ENCODE data around the gene RFTN2. TPM values are rescaled to one million over a fixed set of nuclear protein-coding genes. Genes with fewer than 3 reads are reported as not detected.
"Not testable (repeated sequence)": the region's sequence is repeated elsewhere in the genome, so short reads cannot be mapped to it uniquely, and the experiment has no call there.

The RFTN2 gene
- total RNA-seq, 6 experiments from 2014 or later: 0.05 to 0.45 (median 0.13) TPM; not detected in 1

DNA sequence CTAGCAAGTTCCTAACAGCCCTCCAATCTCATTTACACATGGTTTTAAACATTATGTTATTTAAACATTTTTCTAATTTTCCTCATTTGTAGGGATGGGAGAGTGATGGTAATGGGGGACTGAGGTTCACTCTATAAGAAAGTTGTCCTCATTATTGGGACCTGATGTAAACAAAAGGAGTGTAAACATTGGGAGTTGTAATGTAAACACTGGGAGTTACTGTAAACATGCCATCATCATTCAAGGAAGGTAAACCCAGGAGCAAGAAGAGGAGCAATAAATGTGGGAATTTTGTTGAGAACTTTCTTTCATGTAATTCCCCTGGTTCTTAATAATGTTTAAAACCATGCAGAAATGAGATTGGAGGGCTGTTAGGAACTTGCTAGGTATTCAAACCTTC, 17.8 kb downstream of the RFTN2 start:
- Mint-ChIP-seq H3K27ac (no peak overlapping the region), H3K4me3 (no peak overlapping the region), H3K9me3 (no peaks in the 10 kb centered on the region), H3K4me1 (ENCODE audit: low read depth) (no peaks in the 10 kb centered on the region), H3K27me3 (ENCODE audit: insufficient read depth) (no peaks in the 10 kb centered on the region), H3K36me3 (ENCODE audit: low read depth) (no peaks in the 10 kb centered on the region)
- TF ChIP-seq CTCF (IDR thresholded peaks at IDR 0.05): no peak
- DNase-seq: no peak

DNA sequence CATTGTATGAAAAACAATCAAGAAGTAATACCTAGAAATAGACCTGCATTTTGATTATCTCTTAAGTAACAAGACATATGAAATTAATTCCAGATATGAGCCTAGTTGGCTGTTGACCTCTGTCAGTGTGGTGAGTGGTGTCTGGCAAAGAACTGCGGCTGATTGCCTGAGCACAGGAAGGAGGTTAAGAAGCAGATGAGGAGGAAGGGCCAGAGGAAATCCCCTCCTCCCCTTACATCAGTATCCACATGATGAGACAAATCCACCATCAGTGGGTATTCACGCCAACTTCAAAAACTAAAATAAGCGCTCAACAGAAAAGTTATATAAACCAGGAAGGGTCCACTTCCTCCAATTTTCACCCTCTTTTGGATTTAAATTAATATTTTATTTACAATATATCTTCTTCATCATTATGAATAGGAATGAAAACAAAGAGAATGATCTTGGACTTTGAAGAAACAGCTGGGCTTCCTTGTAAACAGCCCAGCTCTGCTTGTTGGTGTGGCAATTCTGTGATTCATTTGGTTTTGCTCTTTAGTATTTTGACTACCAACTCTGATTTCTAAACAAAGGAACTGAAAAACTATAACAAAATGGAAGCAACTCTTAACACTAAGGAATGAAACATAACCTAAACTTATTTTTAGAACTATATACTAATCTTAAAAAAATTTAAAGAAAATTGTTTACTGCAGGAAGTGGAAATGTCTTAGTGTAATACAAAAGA, 27.3 kb downstream of the RFTN2 start:
- no peak for TF ChIP-seq CTCF (IDR thresholded peaks at IDR 0.05)
- Mint-ChIP-seq H3K4me1 (ENCODE audit: low read depth) (no peaks in the 10 kb centered on the region), H3K27me3 (ENCODE audit: insufficient read depth) (no peaks in the 10 kb centered on the region; the same call in 1 of the 2 replicates), H3K9me3 (no peaks in the 10 kb centered on the region), H3K36me3 (ENCODE audit: low read depth) (no peaks in the 10 kb centered on the region), H3K4me3 (no peak overlapping the region), H3K27ac (no peak overlapping the region)
- peak; percentile 10 for DNase-seq

DNA sequence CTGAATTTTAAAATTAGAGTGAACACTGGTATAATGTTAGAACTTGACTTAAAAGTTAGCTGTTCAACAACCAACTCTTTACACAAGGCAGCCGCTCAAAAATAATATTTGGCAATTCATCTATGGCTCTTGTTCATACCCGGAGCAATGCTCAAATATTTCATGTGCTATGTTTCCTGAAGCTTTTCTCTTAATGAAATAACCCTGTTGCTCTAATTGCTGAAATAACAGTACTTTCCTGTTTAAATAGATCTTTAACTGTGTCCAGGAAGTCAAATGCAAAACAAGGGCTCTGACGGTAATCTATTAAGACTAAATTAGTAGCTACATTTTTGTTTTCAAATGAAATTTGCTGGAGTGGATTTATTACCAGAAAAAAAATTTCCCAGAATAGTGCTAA, 33.7 kb downstream of the RFTN2 start:
- H3K4me1 Mint-ChIP-seq (ENCODE audit: low read depth): no peaks in the 10 kb centered on the region
- no peak for DNase-seq
- no peaks in the 10 kb centered on the region for H3K27me3 Mint-ChIP-seq (ENCODE audit: insufficient read depth)
- H3K27ac Mint-ChIP-seq: no peak overlapping the region
- no peak for TF ChIP-seq CTCF (IDR thresholded peaks at IDR 0.05)
- H3K9me3 Mint-ChIP-seq: no peaks in the 10 kb centered on the region
- no peak overlapping the region for H3K4me3 Mint-ChIP-seq
- no peaks in the 10 kb centered on the region for H3K36me3 Mint-ChIP-seq (ENCODE audit: low read depth)

- H3K36me3 Mint-ChIP-seq (ENCODE audit: low read depth); H3K9me3 Mint-ChIP-seq; H3K4me1 Mint-ChIP-seq (ENCODE audit: low read depth); H3K4me3 Mint-ChIP-seq; DNase-seq; H3K27me3 Mint-ChIP-seq (ENCODE audit: insufficient read depth); H3K27ac Mint-ChIP-seq: not testable (repeated sequence)
Observed at GRCh38 chr2:197640571-197641122, 34.7 kb downstream of the RFTN2 start.

GRCh38 chr2:197633109-197633657, 42.2 kb downstream of the RFTN2 start:
- H3K4me3 Mint-ChIP-seq: no peak overlapping the region

More at GRCh38 chr2:197633109-197633657, 42.2 kb downstream of the RFTN2 start:
- H3K27ac Mint-ChIP-seq: no peak overlapping the region
- H3K36me3 Mint-ChIP-seq (ENCODE audit: low read depth): no peaks in the 10 kb centered on the region
- no peak for DNase-seq
- TF ChIP-seq CTCF (IDR thresholded peaks at IDR 0.05): no peak
- H3K4me1 Mint-ChIP-seq (ENCODE audit: low read depth): no peaks in the 10 kb centered on the region
- H3K9me3 Mint-ChIP-seq: no peaks in the 10 kb centered on the region
- H3K27me3 Mint-ChIP-seq (ENCODE audit: insufficient read depth): no peaks in the 10 kb centered on the region; the same call in 1 of the 2 replicates

Data from HFFc6 (cell line).